Activated CD4-positive, CD25-positive, alpha-beta regulatory T cell treated with anti-CD3 and anti-CD28 coated beads, Interleukin-2, amount 50 U/mL, for 16 hours (primary cell): ENCODE data around the gene DGKQ.

Source experiments
- DNase-seq: peaks from one replicate; pipeline ENCODE4 v3.0.0-alpha.2; 2020; ENCODE audit warnings: low read depth, low spot score

The DGKQ gene

DNA sequence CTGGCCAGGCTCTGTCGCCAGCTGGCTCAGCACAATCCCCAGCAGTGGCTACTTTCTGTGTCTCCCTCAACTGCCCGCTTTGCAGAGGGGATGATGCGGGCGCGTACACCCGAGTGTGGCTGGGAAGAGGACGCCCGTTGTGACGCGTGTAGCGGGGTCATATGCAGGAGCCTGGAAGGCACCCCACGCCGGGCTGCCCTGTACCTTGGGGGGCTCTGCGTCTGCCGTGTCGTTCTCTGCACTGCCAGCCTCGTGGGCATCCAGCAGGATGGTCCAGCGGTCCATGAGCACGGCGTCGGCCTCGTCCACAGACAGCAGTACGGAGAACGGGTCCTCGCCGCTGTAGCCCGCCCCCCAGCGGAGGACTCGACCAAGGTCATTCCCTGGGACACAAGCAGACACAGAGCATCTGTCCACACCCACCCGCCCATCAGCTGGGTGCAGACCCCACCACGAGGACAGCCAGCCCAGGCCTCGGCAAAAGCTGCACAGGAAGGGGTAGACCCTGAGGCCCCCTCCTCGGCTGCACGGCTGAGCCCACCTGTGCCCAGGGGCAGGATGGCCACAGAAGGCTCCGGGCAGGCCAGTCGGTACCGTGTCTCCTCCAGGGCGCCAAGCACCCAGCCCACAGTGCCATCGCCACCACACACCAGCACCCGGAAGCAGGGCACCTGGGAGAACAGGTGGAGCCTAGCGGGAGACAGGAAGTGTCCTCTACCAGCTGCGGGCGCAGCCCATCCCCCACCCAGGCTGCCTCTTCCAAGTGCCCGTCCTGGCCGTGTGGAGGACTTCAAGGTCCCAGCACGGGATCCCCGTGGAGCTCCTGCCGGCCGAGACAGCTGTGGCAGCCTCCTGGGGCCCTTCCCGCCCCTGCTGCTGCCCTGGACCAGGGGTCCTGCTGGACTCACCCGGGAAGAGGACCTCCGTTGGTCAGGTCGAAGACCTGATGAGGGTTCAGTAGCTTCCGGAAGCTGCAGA is 10.8 kb downstream of the DGKQ start:
- DNase-seq: no peak

DNA sequence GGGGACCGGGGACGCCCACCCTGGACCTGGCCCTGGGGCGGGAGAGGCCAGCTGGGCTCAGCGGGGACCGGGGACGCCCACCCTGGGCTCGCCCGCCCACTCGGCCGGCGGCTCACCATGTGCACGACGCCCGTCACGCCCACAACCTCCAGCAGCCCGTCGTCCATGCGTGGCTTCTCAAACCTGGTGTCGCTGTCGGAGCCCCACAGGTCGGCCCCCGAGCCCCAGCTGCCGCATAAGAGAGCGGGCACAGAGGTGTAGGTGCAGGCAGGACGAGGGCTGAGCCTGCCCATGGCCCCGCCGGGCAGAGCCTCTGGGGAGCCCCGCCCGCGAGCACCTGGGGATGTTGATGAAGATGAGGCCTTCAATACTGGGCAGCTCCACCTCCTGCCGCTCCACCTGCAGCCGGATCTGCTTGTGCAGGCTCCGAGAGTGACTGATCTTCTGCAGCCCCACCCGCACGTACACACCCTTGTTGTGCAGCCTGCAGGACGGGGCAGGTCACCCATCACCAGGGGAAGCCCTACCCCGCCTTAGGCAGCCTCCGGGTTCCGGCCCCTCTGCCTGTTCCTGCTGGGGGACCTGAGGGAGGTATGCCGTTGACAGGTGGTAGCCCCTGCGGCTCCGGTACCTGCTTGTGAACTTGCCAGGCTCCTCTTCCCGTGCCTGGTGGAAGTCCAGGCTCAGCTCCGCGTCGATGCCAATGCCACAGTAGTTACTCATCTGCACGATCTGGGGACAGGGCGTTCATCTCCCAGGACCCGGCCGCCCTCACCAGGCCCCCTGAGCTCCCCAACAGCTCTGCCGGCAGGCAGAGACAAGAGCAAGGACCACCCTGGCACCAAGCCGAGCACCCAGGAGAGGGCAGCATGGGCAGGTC is 11.8 kb downstream of the DGKQ start:
- DNase-seq: no peak

DNA sequence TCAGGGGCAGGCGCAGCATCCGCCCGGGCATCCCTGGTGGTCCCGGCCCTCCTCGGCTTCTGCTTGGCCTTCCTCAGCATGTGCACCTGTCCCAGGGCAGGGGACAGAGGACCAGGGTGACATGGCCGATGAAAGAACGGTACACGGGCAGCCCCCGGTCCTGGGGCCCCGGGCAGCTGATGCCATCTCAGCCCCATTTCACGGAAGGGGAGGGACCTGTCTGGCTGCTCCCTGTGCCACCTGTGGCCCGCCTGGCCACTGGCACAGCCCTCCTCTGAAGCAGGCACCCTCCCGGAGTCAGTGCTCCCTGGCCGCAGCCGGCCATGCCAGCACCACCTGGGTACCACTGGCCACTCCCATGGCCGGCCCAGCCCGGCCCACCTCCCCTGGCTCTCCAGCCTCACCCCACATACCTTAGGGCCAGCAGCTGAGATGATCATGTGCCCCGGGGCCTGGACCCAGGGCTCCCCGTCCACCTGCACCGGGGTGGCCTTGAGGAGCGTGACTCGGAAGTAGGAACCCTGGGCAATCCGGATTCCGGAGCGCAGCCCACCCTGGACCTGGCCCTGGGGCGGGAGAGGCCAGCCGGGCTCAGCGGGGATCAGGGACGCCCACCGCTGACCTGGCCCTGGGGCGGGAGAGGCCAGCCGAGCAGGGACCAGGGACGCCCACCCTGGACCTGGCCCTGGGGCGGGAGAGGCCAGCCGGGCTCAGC is 12.6 kb downstream of the DGKQ start:
- DNase-seq: no peak

DNA sequence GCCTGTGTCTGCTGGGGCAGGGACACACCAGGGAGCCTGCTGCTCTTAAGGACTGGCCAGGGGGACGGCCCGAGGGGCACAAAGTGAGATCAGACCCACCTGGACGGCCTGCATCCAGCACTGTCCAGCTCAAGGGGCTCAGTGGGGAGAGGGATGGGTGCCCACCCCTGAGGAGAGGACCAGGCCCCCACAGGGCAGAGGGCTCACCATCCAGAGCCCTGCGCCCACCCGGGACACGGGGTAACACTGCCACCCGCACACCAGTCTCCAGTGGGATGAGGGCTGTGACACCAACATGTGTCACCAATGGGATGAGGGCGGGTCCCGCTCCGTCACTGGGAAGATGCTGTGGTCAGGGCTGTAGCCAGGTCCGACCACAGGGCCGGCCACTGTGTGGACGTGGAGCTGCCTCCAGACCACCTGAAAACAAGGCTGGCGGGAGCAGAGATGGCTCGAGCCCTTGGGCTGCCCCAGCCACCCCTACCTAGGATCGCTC is 13.2 kb downstream of the DGKQ start:
- DNase-seq: no peak

DNA sequence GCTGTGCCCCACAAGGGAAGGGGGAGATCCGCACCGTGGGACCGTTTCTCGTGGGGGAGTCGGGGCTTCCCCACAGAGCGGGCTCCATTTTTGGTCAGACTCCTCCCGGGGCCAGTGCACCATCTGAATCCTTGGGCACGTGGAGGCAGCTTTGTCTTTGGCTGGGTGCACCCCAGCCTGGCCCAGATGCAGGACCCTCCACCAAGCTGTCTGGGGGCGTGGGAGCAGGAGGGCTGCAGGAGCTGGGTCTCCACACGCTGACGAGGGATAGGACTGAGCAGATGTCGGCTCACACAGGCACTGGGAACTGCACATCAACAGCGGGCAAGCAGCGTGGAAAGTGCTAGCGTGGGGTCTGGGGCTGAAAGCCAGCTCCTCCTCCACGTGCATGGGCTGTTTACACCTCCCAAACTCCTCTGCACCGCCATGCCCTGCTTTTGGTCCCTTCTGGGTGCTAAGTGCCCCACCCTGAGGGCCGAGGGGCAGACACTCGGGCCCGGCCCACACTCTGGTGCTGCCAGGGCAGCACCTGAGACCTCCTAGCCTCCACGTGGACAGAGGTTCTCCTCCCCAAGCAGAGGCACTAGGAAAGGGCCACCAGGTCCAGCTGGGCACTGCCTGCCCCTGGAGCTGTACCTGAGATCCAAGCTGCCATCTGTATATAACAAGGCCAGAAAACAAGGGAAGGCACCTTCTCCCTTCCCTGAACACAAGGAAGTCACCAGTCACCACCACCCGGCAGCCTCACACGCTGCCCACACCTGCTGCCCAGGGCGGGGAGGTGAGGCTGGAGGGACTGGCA is 13.8 kb downstream of the DGKQ start:
- no peak for DNase-seq

DNA sequence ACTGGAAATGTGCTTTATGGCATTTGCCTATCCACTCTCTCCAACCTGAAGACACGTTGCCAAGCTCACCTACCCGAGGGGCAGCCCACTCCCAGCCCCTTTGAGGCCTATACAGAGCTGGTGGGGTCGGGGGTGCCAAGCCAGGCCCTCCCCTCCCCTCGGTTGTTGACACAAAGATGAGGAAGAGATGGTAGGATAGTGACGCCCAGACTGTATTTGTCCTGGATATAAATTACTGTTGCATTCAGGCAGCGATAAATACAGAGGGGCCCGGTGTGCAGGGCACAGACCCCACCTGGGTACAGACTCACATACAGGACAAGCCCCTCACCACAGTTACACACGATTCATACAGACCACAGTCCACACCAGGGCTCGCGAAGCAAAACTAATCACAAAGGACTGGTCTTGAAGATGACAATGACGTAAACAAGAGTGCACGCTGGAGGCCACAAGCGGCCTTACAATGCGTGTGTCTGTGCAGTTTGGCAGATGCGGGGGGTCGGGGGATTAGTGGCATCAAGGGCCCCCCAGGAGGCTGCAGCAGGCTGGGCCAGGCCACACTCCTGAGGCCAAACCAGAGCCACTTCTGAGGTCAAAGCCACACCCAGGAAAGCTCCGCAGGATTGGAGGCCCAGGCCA is 14.6 kb downstream of the DGKQ start:
- DNase-seq: no peak

DNA sequence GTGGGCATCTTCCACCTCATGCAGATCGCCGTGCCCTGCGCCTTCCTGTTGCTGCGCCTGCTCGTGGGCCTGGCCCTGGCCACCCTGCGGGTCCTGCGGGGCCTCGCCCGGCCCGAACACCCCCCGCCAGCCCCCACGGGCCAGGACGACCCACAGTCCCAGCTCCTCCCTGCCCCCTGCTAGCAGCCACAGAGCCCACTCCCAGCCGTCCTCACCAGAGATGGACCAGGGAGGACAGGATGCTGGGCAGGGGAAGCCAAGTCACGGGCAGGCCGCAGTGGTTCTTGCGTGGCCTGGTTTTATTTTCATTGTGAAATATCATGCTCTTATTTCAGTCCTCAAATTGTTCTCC is 15.1 kb downstream of the DGKQ start:
- no peak for DNase-seq

DNA sequence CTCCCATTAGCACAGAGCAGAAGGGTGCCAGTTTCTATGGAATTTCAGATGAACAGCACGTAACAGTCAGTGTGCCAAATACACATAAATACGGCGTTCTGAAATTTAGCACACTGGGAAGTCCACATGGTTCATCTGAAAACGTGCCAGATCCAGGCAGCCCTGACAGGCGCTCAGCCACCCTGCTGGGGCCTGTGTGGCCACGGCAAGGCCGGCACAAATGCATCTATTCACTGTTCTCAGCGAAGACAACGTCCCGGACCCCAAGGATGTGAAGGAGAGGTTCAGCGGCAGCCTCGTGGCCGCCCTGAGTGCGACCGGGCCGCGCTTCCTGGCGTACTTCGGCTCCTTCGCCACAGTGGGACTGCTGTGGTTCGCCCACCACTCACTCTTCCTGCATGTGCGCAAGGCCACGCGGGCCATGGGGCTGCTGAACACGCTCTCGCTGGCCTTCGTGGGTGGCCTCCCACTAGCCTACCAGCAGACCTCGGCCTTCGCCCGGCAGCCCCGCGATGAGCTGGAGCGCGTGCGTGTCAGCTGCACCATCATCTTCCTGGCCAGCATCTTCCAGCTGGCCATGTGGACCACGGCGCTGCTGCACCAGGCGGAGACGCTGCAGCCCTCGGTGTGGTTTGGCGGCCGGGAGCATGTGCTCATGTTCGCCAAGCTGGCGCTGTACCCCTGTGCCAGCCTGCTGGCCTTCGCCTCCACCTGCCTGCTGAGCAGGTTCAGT is 15.6 kb downstream of the DGKQ start:
- DNase-seq: no peak

DNA sequence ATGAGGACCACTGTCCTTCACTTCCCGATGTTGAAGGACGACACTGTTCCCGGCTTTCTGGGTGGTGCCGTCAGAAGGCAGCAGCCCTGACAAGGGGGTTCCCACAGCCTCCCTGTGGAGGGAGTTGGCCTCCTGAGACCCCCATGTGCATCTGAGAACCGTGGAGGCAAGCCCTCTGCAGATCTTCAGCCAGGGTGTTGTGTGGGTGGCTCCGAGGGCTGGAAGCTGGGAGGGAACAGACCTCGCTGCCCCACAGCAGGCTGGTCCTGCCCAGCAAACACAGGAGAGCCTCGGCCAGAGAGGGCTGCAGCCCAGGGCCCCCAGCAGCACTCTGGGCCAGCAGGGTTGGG is 16.2 kb downstream of the DGKQ start:
- no peak for DNase-seq

DNA sequence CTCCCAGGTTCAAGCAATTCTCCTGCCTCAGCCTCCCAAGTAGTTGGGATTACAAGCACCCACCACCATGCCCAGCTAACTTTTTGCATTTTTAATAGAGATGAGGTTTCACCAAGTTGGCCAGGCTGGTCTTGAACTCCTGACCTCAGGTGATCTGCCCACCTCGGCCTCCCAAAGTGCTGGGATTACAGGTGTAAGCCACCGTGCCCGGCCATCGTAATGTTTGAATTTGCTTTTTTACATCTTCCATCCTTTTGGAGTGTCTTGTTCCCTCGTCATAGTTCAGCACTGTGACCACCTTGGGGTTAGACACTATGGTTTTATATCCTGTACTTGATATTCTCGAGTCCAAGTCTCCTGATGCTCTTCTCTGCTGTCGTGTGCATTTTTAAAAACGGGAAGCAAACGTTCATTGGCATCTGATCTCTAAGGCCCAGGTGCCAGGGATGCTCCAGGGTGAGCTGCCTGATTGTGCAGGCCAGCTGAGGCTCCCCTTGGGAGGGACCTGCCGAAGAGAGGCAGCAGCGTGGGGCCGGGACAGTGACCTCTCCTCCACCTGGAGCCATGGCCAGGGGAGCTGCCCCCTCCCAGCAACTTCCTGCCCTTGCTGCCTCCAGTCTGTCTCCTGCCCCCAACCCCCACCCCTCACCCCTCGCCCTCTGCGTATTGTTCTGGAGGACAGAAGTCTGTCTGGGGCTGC is 16.7 kb downstream of the DGKQ start:
- DNase-seq: no peak

DNA sequence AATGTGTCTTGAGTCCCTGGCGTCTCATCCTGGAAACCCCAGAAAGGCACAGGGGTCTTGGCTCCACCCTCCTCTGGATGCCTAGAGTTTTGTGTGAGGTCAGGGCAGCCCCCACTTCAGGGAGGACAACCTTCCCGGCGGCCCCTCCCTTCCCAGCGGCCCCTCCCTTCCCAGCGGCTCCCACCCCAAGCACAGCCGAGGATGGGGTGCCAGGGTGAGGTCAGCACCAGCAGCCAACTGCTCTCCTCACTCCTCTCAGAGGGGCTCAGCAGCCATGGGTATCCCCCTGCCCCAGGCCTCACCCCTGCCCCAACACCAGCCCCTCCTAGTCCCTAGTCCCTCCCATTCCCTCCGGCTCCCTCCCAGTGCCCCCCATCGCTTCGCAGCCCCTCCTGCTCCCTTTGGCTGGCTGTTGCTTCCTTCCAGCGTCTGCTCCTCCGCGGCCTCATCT is 17.4 kb downstream of the DGKQ start:
- no peak for DNase-seq

DNA sequence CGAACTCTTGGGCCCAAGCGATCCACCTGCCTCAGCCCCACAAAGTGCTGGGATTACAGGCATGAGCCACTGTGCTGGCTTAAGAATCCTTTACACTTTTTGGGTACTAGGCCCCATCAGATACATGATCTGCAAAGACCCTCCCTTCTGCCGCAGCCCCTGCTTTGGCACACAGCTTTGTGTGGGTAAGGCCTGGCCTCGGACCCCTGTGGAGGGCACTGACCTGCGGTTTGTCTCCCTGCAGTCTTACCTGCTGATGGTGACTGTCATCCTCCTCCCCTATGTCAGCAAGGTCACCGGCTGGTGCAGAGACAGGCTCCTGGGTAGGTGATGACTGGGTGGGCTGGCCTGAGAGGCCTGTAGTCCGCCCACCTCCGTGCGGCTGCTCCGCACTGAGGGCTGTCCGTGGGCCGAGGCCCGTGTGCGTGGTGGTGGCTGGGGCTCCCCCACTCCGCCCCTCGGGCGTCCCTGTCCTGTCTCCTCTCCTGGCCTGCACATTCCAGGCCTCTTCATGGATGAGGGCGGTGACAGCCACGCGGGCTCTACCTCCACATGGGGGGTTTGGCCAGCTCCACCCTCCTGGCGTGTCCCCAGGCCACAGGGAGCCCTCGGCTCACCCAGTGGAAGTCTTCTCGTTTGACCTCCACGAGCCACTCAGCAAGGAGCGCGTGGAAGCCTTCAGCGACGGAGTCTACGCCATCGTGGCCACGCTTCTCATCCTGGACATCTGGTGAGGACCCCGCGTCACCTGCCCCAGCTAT is 18.0 kb downstream of the DGKQ start:
- no peak for DNase-seq

DNA sequence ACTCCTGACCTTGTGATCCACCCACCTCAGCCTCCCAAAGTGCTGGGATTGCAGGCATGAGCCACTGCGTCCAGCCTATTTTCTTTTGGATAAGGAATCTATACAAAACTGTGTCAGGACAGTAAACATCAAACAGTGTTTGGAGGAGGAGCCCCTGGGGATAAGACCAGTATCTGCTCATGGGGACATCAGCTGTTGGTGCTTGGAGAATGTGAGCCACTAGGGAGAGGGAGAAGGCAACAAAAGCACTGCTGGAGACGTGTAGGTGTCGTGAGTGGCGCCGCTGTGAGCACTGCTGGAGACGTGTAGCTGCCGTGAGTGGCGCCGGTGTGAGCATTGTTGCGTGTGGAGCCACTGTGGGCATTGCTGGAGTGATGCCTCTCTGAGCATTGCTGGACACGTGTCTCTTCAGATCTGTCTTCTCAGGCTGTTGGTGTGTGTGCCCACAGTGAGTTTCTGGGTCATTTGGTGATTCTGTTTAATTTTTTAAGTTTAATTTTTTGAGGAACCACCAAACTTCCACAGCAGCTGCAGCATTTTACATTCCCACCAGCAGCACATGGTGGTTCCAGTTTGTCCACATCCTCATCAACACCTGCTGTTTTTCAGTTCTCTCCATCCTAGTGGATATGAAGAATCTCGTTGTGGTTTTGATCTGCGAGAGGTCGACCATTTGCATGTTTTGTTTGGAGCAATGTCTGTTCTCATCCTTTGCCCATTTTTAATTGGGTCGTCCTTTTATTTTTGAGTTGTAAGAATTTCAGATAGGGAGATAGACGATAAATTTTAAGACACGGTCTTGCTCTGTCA is 19.0 kb downstream of the DGKQ start:
- no peak for DNase-seq

DNA sequence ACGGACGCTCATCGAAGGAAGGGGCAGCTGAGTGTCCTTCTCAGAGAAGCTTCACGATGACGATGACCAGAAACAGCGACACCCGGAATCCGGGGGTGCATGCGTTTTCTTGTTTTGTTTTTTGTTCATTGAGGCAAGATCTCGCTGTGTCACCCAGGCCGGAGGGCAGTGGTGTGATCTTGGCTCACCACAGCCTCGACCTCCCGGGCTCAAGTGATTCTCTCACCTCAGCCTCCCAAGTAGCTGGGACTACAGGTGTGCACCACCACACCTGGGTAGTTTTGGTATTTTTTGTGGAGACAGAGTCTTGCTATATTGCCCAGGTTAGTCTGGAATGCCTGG is 19.8 kb downstream of the DGKQ start:
- DNase-seq: no peak

DNA sequence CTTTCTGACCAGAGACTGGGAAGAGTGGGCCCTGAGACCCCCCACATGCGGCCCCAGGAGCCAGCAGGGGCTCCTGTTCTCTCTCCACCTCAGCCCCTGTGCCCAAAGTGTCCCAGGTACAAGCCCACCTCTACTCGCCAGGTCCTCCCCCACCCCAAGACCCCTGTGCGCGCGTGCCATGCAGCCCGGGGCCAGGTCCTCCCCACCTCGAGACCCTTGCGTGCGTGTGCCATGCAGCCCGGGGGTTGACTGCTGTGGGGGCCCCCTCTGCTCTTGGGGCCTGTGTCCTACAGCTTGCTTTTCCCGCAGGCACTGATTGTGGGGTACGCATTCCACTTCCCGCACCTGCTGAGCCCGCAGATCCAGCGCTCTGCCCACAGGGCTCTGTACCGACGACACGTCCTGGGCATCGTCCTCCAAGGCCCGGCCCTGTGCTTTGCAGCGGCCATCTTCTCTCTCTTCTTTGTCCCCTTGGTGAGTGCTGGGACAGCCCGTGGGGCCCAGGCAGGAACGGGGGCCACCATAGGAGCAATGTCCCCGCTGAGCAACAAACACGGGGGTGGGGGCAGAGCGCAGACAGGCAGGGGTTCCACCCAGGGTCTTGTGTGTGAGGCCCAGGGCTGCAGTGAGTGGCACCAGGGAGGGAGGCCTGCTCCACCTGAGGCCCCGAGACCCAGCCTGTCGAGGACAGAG is 20.3 kb downstream of the DGKQ start:
- no peak for DNase-seq

DNA sequence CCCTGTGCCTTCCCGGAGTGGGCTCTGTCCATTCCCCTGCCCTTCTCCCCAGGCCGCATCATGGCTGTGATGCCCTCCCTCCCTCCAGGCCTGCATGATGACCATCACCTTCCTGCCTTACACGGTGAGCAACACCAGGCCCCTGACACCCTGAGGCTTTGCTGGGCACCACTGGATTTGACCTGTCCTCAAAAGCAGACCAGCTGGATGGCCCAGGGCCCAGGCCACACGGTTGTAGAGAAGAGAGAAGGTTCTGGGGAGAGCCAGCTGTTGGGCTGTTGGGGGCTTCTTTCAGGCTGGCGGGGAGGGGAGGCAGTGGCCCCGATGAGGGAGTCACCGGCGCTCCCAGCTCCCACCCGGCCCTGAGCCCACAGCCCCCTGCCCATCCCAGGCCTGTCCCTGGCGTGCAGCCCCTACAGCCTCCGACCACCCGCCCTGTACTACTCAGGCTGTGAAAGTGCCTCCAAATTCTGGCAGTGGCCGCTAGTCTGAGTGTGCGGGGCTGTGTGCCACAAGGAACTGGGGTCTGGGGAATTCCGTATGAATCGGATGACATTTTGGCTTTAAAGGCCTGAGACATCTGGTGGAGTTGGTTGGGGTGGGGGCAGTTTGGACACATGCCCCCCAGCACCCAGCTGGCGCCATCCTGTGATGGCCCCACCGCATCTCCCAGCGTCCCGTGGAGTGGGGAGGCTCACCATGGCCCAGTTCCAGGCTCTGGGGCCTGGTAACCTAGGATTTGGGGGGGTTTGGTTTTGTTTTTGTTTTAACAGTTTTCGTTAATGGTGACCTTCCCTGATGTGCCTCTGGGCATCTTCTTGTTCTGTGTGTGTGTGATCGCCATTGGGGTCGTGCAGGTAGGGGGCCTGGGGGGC is 21.5 kb downstream of the DGKQ start:
- no peak for DNase-seq
